ENCODE measurements around the gene PFKL. TPM values are rescaled to one million over a fixed set of nuclear protein-coding genes. Genes with fewer than 3 reads are reported as not detected.
"Not testable (repeated sequence)": the region's sequence is repeated elsewhere in the genome, so short reads cannot be mapped to it uniquely, and the experiment has no call there.

The PFKL gene
- total RNA-seq, 1 donor from 2014 or later: 316 TPM

- no peak for DNase-seq
These were observed 48.1 kb downstream of the PFKL start for GRCh38 chr21:44347911-44348451.

- DNase-seq: no peak
These were observed 49.0 kb downstream of the PFKL start for GRCh38 chr21:44348861-44349260.

- no peak for DNase-seq
These were observed 49.6 kb downstream of the PFKL start for GRCh38 chr21:44349416-44349846.

- DNase-seq: no peak
These were observed 50.3 kb downstream of the PFKL start for GRCh38 chr21:44349847-44350772.

GRCh38 chr21:44350773-44351481, 51.1 kb downstream of the PFKL start:
- no peak for DNase-seq

GRCh38 chr21:44351535-44352252, 51.8 kb downstream of the PFKL start:
- no peak for DNase-seq

GRCh38 chr21:44352253-44352860, 52.5 kb downstream of the PFKL start:
- DNase-seq: no peak

- no peak for DNase-seq
These were observed 53.5 kb downstream of the PFKL start, which contains the start of gene TRPM2 for GRCh38 chr21:44353191-44353970. Gene TRPM2 (plus strand): TSS chr21:44353621. CDS start chr21:44353701, 80 bp downstream.

GRCh38 chr21:44354001-44354405, 54.1 kb downstream of the PFKL start:
- no peak for DNase-seq

- no peak for DNase-seq
These were observed 55.2 kb downstream of the PFKL start for GRCh38 chr21:44354775-44355771.

- DNase-seq: no peak
These were observed 56.3 kb downstream of the PFKL start for GRCh38 chr21:44356160-44356559.

GRCh38 chr21:44356636-44357035, 56.8 kb downstream of the PFKL start:
- DNase-seq: no peak

- no peak for DNase-seq
These were observed 57.4 kb downstream of the PFKL start for GRCh38 chr21:44357064-44357837.

GRCh38 chr21:44359396-44359795, 59.5 kb downstream of the PFKL start:
- DNase-seq: no peak

GRCh38 chr21:44360159-44360558, 60.3 kb downstream of the PFKL start:
- DNase-seq: no peak

- not testable (repeated sequence) for DNase-seq
These were observed 62.0 kb downstream of the PFKL start for GRCh38 chr21:44361903-44362302.

- DNase-seq: no peak
These were observed 63.4 kb downstream of the PFKL start for GRCh38 chr21:44363278-44363677.

GRCh38 chr21:44364151-44365053, 64.5 kb downstream of the PFKL start:
- DNase-seq: no peak
